Endodermal cell (in vitro differentiated cells): ENCODE measurements around the gene FBXL2. TPM values are rescaled to one million over a fixed set of nuclear protein-coding genes. Genes with fewer than 3 reads are reported as not detected.

ENCODE experiments used
- DNase-seq: peaks from one replicate; pipeline ENCODE4 v3.0.0-alpha.2; 2017
- H3K27ac ChIP-seq: 2 replicates; pipeline ENCODE4 v1.5.1; 2013; ENCODE audit warnings: mild to moderate bottlenecking, low read depth, low read length, moderate library complexity
- H3K27me3 ChIP-seq: 2 replicates; pipeline ENCODE4 v1.6.1; 2013; ENCODE audit warnings: mild to moderate bottlenecking, low read length, moderate library complexity; ENCODE audit not compliant: insufficient read depth, control insufficient read depth, poor library complexity, severe bottlenecking
- H3K36me3 ChIP-seq: 2 replicates; pipeline ENCODE4 v1.7.0; 2013; ENCODE audit warnings: mild to moderate bottlenecking, low read length, moderate library complexity; ENCODE audit not compliant: control insufficient read depth, insufficient read depth
- H3K4me1 ChIP-seq: one replicate; pipeline ENCODE4 v1.7.0; 2013; ENCODE audit warnings: low read length; ENCODE audit not compliant: control insufficient read depth, insufficient read depth
- H3K4me3 ChIP-seq: 2 replicates; pipeline ENCODE4 v1.5.1; 2013; ENCODE audit warnings: mild to moderate bottlenecking, low read length, moderate library complexity
- H3K9ac ChIP-seq: 2 replicates; pipeline ENCODE4 v1.6.1; 2013; ENCODE audit warnings: mild to moderate bottlenecking, low read length, moderate library complexity; ENCODE audit not compliant: poor library complexity, severe bottlenecking; ENCODE audit errors: extremely low read depth
- H3K9me3 ChIP-seq: 2 replicates; pipeline ENCODE4 v1.6.1; 2013; ENCODE audit warnings: mild to moderate bottlenecking, low read length, moderate library complexity; ENCODE audit not compliant: control insufficient read depth
- H3K27ac Mint-ChIP-seq: 2 replicates; pipeline ENCODE4 v1.8.0; 2020; ENCODE audit warnings: mixed read lengths
- H3K27me3 Mint-ChIP-seq: 2 replicates; pipeline ENCODE4 v1.8.0; 2021; ENCODE audit warnings: mild to moderate bottlenecking, mixed read lengths; ENCODE audit not compliant: insufficient read depth
- H3K36me3 Mint-ChIP-seq: 2 replicates; pipeline ENCODE4 v1.8.0; 2020; ENCODE audit warnings: low read depth, mixed read lengths
- H3K4me1 Mint-ChIP-seq: 2 replicates; pipeline ENCODE4 v1.8.0; 2020; ENCODE audit warnings: mixed read lengths
- H3K4me3 Mint-ChIP-seq: 2 replicates; pipeline ENCODE4 v1.8.0; 2020; ENCODE audit warnings: mild to moderate bottlenecking, moderate library complexity, mixed read lengths
- H3K9me3 Mint-ChIP-seq: 2 replicates; pipeline ENCODE4 v1.8.0; 2020; ENCODE audit warnings: mild to moderate bottlenecking, mixed read lengths
- CTCF ChIP-seq: fragments of 200-600 bp; sonication (generic); conservative IDR thresholded peaks from 2 replicates; pipeline ENCODE4 v1.5.0; 2021; ENCODE audit warnings: antibody characterized with exemption, mild to moderate bottlenecking
- WGBS, 2 experiments: methylation state at CpG; one replicate each; pipeline versions ENCODE4 v1.1.5 to v1.1.7; 2013; ENCODE audit warnings: missing lambda C conversion rate in 2 of 2, mixed read lengths in 1 of 2; ENCODE audit not compliant: insufficient coverage in 1 of 2, insufficient read length in 1 of 2; 5-methylcytosine and 5-hydroxymethylcytosine counted together
- total RNA-seq, 2 donors: library from RNA; stranded (reverse); fragmentation: NEBNext Ultra II Directional in 1 of 2; extraction: Animal tissue kit (Norgen Biotek cat#: 25700) in 1 of 2; gene quantifications; 2 replicates in 1 of 2; 3 replicates in 1 of 2; pipeline ENCODE4 v1.2.1, GENCODE V29; 2021

The FBXL2 gene
- total RNA-seq, 2 donors from 2014 or later: 12.4 to 18.2 TPM

- Histone ChIP-seq H3K27me3 (no peaks in the 10 kb centered on the region), H3K9ac (no peak overlapping the region), H3K4me3 (peak overlapping the region; percentile 37), H3K9me3 (no peaks in the 10 kb centered on the region), H3K27ac (no peak overlapping the region), H3K36me3 (peaks cover 48% of the 10 kb centered on the region), H3K4me1 (peaks cover 21% of the 10 kb centered on the region)
- Mint-ChIP-seq H3K27me3 (no peaks in the 10 kb centered on the region), H3K4me1 (peaks cover 53% of the 10 kb centered on the region), H3K27ac (no peak overlapping the region), H3K9me3 (peaks cover 2% of the 10 kb centered on the region), H3K36me3 (peaks cover 48% of the 10 kb centered on the region), H3K4me3 (peak overlapping the region; percentile 18)
- TF ChIP-seq CTCF: no peak
- no peak for DNase-seq
- WGBS, 2 experiments: 89 to 94% methylated on average over 5 to 10 of the region's 10 CpGs
These were observed 147.6 kb downstream of the FBXL2 start for GRCh38 chr3:33424606-33425452.

GRCh38 chr3:33425453-33425852 lies 148.2 kb downstream of the FBXL2 start:
- no peaks in the 10 kb centered on the region for H3K27me3 ChIP-seq
- H3K27ac ChIP-seq: no peak overlapping the region
- peaks cover 59% of the 10 kb centered on the region for H3K4me1 Mint-ChIP-seq
- no peak for DNase-seq
- WGBS, 2 experiments: 71 to 86% methylated on average over 2 of the region's 2 CpGs
- no peaks in the 10 kb centered on the region for H3K9me3 ChIP-seq
- H3K27me3 Mint-ChIP-seq: no peaks in the 10 kb centered on the region
- H3K27ac Mint-ChIP-seq: no peak overlapping the region
- H3K4me3 Mint-ChIP-seq: no peak overlapping the region
- peaks cover 42% of the 10 kb centered on the region for H3K36me3 ChIP-seq
- no peak overlapping the region for H3K9ac ChIP-seq
- peaks cover 2% of the 10 kb centered on the region for H3K9me3 Mint-ChIP-seq
- peak overlapping the region; percentile 37 for H3K4me3 ChIP-seq
- no peak for TF ChIP-seq CTCF
- H3K36me3 Mint-ChIP-seq: peaks cover 42% of the 10 kb centered on the region
- peaks cover 21% of the 10 kb centered on the region for H3K4me1 ChIP-seq

- peaks cover 36% of the 10 kb centered on the region for H3K36me3 ChIP-seq
- H3K4me1 Mint-ChIP-seq: peaks cover 64% of the 10 kb centered on the region
These were observed 148.8 kb downstream of the FBXL2 start for GRCh38 chr3:33426068-33426467.

More at GRCh38 chr3:33426068-33426467, 148.8 kb downstream of the FBXL2 start:
- H3K4me1 ChIP-seq: peaks cover 21% of the 10 kb centered on the region
- no peaks in the 10 kb centered on the region for H3K9me3 ChIP-seq
- TF ChIP-seq CTCF: no peak
- H3K27ac ChIP-seq: no peak overlapping the region
- Mint-ChIP-seq H3K36me3 (peaks cover 35% of the 10 kb centered on the region), H3K27me3 (no peaks in the 10 kb centered on the region), H3K9me3 (peaks cover under 1% of the 10 kb centered on the region), H3K27ac (peak overlapping the region; percentile 79), H3K4me3 (peak overlapping the region; percentile 20)
- 0% methylated on average over 1 of the region's 1 CpG for WGBS, 2 experiments
- no peaks in the 10 kb centered on the region for H3K27me3 ChIP-seq
- peak overlapping the region; percentile 33 for H3K4me3 ChIP-seq
- no peak overlapping the region for H3K9ac ChIP-seq
- DNase-seq: peak; percentile 78
